SK-N-SH (cell line): ENCODE results near the gene PLXDC1. TPM values are rescaled to one million over a fixed set of nuclear protein-coding genes. Genes with fewer than 3 reads are reported as not detected.
"Not testable (repeated sequence)": the region's sequence is repeated elsewhere in the genome, so short reads cannot be mapped to it uniquely, and the experiment has no call there.

Source experiments
- CTCF ChIA-PET: fragments of 300-600, 350-600 bp; formaldehyde crosslinking; extraction: SDS; loops from one replicate; lab custom pipeline; 2021; lab: Yijun Ruan, JAX
- POLR2A ChIA-PET: fragments of 350-600 bp; sonication (Branson Sonifier 250); formaldehyde crosslinking; extraction: SDS; loops from one replicate; lab custom pipeline; 2020; ENCODE audit warnings: antibody characterized with exemption, inconsistent platforms; lab: Yijun Ruan, JAX
- DNase-seq: peaks from one replicate; pipeline ENCODE4 v3.0.0; 2012
- H2AFZ ChIP-seq: fragments of 200-600 bp; sonication (generic); 2 replicates; pipeline ENCODE4 v1.8.1; 2016; ENCODE audit warnings: antibody characterized with exemption, mild to moderate bottlenecking, low read depth
- H3F3A ChIP-seq: fragments of 200-600 bp; sonication (generic); replicated peaks from 2 replicates; pipeline ENCODE3; 2016; ENCODE audit warnings: antibody characterized with exemption, mild to moderate bottlenecking; ENCODE audit not compliant: insufficient read depth
- H3K27ac ChIP-seq, 2 experiments: fragments of 200-500 bp in 1 of 2; fragments of 200-600 bp in 1 of 2; sonication (Bioruptor generic) in 1 of 2; sonication (generic), shearing (Covaris generic) in 1 of 2; 2 replicates each; pipeline versions ENCODE4 v1.5.1 to v1.6.1; 2014 to 2016; ENCODE audit warnings: low read depth in 2 of 2, inconsistent platforms in 1 of 2, low read length in 1 of 2, mild to moderate bottlenecking in 1 of 2, mixed read lengths in 1 of 2
- H3K27me3 ChIP-seq: fragments of 200-600 bp; sonication (generic), shearing (Covaris generic); 2 replicates; pipeline ENCODE4 v1.6.1; 2016; ENCODE audit warnings: mixed run types; ENCODE audit not compliant: insufficient read depth
- H3K36me3 ChIP-seq, 2 experiments: fragments of 200-500 bp in 1 of 2; fragments of 200-600 bp in 1 of 2; sonication (Bioruptor generic) in 1 of 2; sonication (generic) in 1 of 2; replicated peaks in 1 of 2; 2 replicates each; pipeline versions ENCODE3 to v1.5.1; 2014 to 2016; ENCODE audit warnings: low read length in 1 of 2, mild to moderate bottlenecking in 1 of 2; ENCODE audit not compliant: insufficient read depth in 2 of 2, control insufficient read depth in 1 of 2
- H3K4me1 ChIP-seq, 2 experiments: fragments of 200-500 bp in 1 of 2; fragments of 200-600 bp in 1 of 2; sonication (Bioruptor generic) in 1 of 2; sonication (generic), shearing (Covaris generic) in 1 of 2; 2 replicates each; pipeline versions ENCODE4 v1.5.1 to v1.6.1; 2014 to 2016; ENCODE audit warnings: low read depth in 1 of 2, low read length in 1 of 2, mixed run types in 1 of 2; ENCODE audit not compliant: insufficient read depth in 2 of 2, control insufficient read depth in 1 of 2
- H3K4me2 ChIP-seq: fragments of 200-600 bp; sonication (generic), shearing (Covaris generic); 2 replicates; pipeline ENCODE4 v1.6.1; 2017; ENCODE audit warnings: mixed run types
- H3K4me3 ChIP-seq, 2 experiments: fragments of 200-500 bp in 1 of 2; fragments of 200-600 bp in 1 of 2; sonication (Bioruptor generic) in 1 of 2; sonication (generic), shearing (Covaris generic) in 1 of 2; 2 replicates each; pipeline versions ENCODE4 v1.5.1 to v1.8.1; 2014 to 2016; ENCODE audit warnings: low read depth in 2 of 2, inconsistent platforms in 1 of 2, low read length in 1 of 2, mild to moderate bottlenecking in 1 of 2, mixed read lengths in 1 of 2, moderate library complexity in 1 of 2
- H3K79me2 ChIP-seq: fragments of 200-600 bp; sonication (generic); 2 replicates; pipeline ENCODE4 v1.8.1; 2017; ENCODE audit warnings: mild to moderate bottlenecking; ENCODE audit not compliant: insufficient read depth
- H3K9ac ChIP-seq: fragments of 200-600 bp; sonication (generic); 2 replicates; pipeline ENCODE4 v1.6.1; 2017; ENCODE audit warnings: mixed run types
- H3K9me2 ChIP-seq: fragments of 200-600 bp; sonication (generic); 2 replicates; pipeline ENCODE4 v1.6.1; 2017; ENCODE audit warnings: mixed run types
- H3K9me3 ChIP-seq: fragments of 200-600 bp; sonication (generic); 2 replicates; pipeline ENCODE4 v1.6.1; 2017; ENCODE audit warnings: mixed run types, mild to moderate bottlenecking, moderate library complexity
- H4K20me1 ChIP-seq: fragments of 200-600 bp; sonication (generic); 2 replicates; pipeline ENCODE4 v1.6.1; 2017; ENCODE audit warnings: mild to moderate bottlenecking, mixed run types; ENCODE audit not compliant: insufficient read depth
- CTCF ChIP-seq: fragments of 200-600 bp; sonication (generic); IDR thresholded peaks from 2 replicates; pipeline ENCODE4 v1.6.1; 2017; ENCODE audit warnings: antibody characterized with exemption, mild to moderate bottlenecking, moderate library complexity
- ELF1 ChIP-seq: IDR thresholded peaks from 2 replicates; pipeline ENCODE4 v1.4.0; 2012
- EZH2phosphoT487 ChIP-seq: fragments of 200-600 bp; sonication (generic); IDR thresholded peaks from 2 replicates; pipeline ENCODE4 v1.6.1; 2017; ENCODE audit warnings: low read depth, mixed run types, mild to moderate bottlenecking, antibody characterized with exemption, moderate library complexity, borderline replicate concordance
- FOXJ3 ChIP-seq: sonication (generic); formaldehyde crosslinking; IDR thresholded peaks from 2 replicates; pipeline ENCODE4 v1.5.1; 2020; ENCODE audit warnings: mild to moderate bottlenecking, missing genetic modification reagents
- GABPA ChIP-seq: IDR thresholded peaks from 2 replicates; pipeline ENCODE4 v1.4.0; 2012; ENCODE audit warnings: low read depth, mild to moderate bottlenecking
- GATA2 ChIP-seq: sonication (generic); formaldehyde crosslinking; IDR thresholded peaks from 2 replicates; pipeline ENCODE4 v1.5.0; 2020; ENCODE audit warnings: mild to moderate bottlenecking, missing genetic modification reagents
- NFIC ChIP-seq: IDR thresholded peaks from 2 replicates; pipeline ENCODE4 v1.4.0; 2012; ENCODE audit warnings: borderline replicate concordance
- POLR2AphosphoS5 ChIP-seq: IDR thresholded peaks from 2 replicates; pipeline ENCODE4 v1.6.1; 2012; ENCODE audit warnings: low read depth, low read length
- RAD21 ChIP-seq: IDR thresholded peaks from 2 replicates; pipeline ENCODE4 v1.6.1; 2012; ENCODE audit warnings: mild to moderate bottlenecking, low read length
- RXRA ChIP-seq: IDR thresholded peaks from 2 replicates; pipeline ENCODE4 v1.4.0; 2012; ENCODE audit warnings: low read depth, mild to moderate bottlenecking, borderline replicate concordance
- SIN3A ChIP-seq: IDR thresholded peaks from 2 replicates; pipeline ENCODE4 v1.6.1; 2012; ENCODE audit warnings: low read depth, mild to moderate bottlenecking, low read length, moderate library complexity, borderline replicate concordance
- SMC3 ChIP-seq: IDR thresholded peaks from 2 replicates; pipeline ENCODE4 v1.6.1; 2012; ENCODE audit warnings: low read depth, low read length, improper control_type of control experiment
- YY1 ChIP-seq: IDR thresholded peaks from 2 replicates; pipeline ENCODE4 v1.4.0; 2012; ENCODE audit warnings: low read depth, mild to moderate bottlenecking
- WGBS: methylation state at CpG from one replicate; pipeline ENCODE4 v1.1.6; 2017; ENCODE audit warnings: low lambda C conversion rate; 5-methylcytosine and 5-hydroxymethylcytosine counted together
- polyA plus RNA-seq, 3 experiments: library from polyadenylated mRNA; depleted of rRNA; stranded (reverse); fragments of >200 nt; gene quantifications; 2 replicates each; pipeline ENCODE4 v1.2.3, GENCODE V29; 2012
- TF ChIP-seq, protein P1 (sequence below): fragments of 150-350 bp; IDR thresholded peaks from 2 replicates; pipeline ENCODE4 v1.6.1; 2017; ENCODE audit warnings: antibody characterized with exemption, low read length, low read depth, borderline replicate concordance

The PLXDC1 gene
- polyA plus RNA-seq, 1 of the 3 experiments (the other 2 are of a cell fraction), result 1.5 TPM

- POLR2A ChIA-PET, result no interaction called here
Observed at GRCh38 chr17:39122991-39123390, 28.4 kb downstream of the PLXDC1 start.

GRCh38 chr17:39121919-39122318 is 29.5 kb downstream of the PLXDC1 start:
- H4K20me1 ChIP-seq, H3K27ac ChIP-seq, H3K36me3 ChIP-seq, H3K9me3 ChIP-seq, H2AFZ ChIP-seq, H3F3A ChIP-seq, H3K27me3 ChIP-seq, H3K4me2 ChIP-seq, H3K4me3 ChIP-seq, DNase-seq, POLR2A ChIA-PET, H3K9me2 ChIP-seq, H3K4me1 ChIP-seq, H3K9ac ChIP-seq, H3K79me2 ChIP-seq: not testable (repeated sequence)
- CTCF ChIA-PET, result interaction anchor here (1.1 to 1.7 kb wide), 3 partner anchors 43 to 426 kb away, joined by 4 to 6 read pairs (median 5); no protein-coding TSS in a partner anchor
- 90% methylated on average over 9 of the region's 10 CpGs for WGBS

More at GRCh38 chr17:39122991-39123390, 28.4 kb downstream of the PLXDC1 start:
- Histone ChIP-seq H3K9ac (no peak overlapping the region), H3K9me3 (no peaks in the 10 kb centered on the region), H3K9me2 (no peaks in the 10 kb centered on the region), H4K20me1 (no peaks in the 10 kb centered on the region), H3K4me1 (no peaks in the 10 kb centered on the region), H3K4me3 (no peak overlapping the region), H3K27ac (no peak overlapping the region), H3K79me2 (no peaks in the 10 kb centered on the region), H3F3A (no peaks in the 10 kb centered on the region), H3K4me2 (no peak overlapping the region), H2AFZ (no peak overlapping the region), H3K27me3 (no peaks in the 10 kb centered on the region), H3K36me3 (no peaks in the 10 kb centered on the region)
- WGBS, result 86% methylated on average over 7 of the region's 7 CpGs
- no peak for TF ChIP-seq NFIC
- no peak for TF ChIP-seq CTCF
- TF ChIP-seq GATA2 (CRISPR knock-in tag), result no peak
- TF ChIP-seq ELF1, result no peak
- no peak for TF ChIP-seq SIN3A
- TF ChIP-seq, protein P1, sequence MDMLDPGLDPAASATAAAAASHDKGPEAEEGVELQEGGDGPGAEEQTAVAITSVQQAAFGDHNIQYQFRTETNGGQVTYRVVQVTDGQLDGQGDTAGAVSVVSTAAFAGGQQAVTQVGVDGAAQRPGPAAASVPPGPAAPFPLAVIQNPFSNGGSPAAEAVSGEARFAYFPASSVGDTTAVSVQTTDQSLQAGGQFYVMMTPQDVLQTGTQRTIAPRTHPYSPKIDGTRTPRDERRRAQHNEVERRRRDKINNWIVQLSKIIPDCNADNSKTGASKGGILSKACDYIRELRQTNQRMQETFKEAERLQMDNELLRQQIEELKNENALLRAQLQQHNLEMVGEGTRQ, result no peak
- no peak for TF ChIP-seq RXRA
- TF ChIP-seq POLR2AphosphoS5, result no peak
- no peak for TF ChIP-seq EZH2phosphoT487
- no peak for TF ChIP-seq YY1
- TF ChIP-seq GABPA, result no peak
- no peak for TF ChIP-seq FOXJ3
- TF ChIP-seq SMC3, result no peak
- TF ChIP-seq RAD21, result no peak
- no peak for DNase-seq
- CTCF ChIA-PET, result interaction anchor here (1.1 to 1.7 kb wide), 3 partner anchors 52 to 425 kb away, joined by 3 to 6 read pairs (median 4); no protein-coding TSS in a partner anchor
